ENCODE data around the gene UBE3B.

GRCh38 chr12:109548258-109548657 lies 70.8 kb downstream of the UBE3B start:
- TF ChIP-seq POLR2A (IDR thresholded peaks at IDR 0.05; ENCODE audit: extremely low read depth, insufficient read length) (no peak), MAX (IDR thresholded peaks at IDR 0.05; ENCODE audit: low read depth, low read length) (no peak)

Data from NB4 (cell line).